ENCODE data around the gene ABCG4.
A peak's percentile ranks its signal among the peaks of the same experiment; 100 is the strongest.
"Not testable (repeated sequence)": the region's sequence is repeated elsewhere in the genome, so short reads cannot be mapped to it uniquely, and the experiment has no call there.

The ABCG4 gene

DNA sequence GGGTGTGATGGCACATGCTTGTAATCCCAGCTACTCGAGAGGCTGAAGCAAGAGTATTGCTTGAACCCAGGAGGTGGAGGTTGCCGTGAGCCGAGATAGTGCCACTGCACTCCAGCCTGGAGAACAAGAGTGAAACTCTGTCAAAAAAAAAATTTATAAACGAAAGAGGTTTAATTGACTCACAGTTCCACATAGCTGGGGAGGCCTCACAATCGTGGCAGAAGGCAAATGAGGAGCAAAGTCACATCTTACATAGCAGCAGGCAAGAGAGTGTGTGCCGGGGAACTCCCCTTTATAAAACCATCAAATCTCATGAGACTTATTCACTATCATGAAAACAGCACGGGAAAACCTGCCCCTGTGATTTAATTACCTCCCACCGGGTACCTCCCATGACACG lies 35.5 kb downstream of the ABCG4 start:
- DNase-seq (ENCODE audit: low read depth), result not testable (repeated sequence)

DNA sequence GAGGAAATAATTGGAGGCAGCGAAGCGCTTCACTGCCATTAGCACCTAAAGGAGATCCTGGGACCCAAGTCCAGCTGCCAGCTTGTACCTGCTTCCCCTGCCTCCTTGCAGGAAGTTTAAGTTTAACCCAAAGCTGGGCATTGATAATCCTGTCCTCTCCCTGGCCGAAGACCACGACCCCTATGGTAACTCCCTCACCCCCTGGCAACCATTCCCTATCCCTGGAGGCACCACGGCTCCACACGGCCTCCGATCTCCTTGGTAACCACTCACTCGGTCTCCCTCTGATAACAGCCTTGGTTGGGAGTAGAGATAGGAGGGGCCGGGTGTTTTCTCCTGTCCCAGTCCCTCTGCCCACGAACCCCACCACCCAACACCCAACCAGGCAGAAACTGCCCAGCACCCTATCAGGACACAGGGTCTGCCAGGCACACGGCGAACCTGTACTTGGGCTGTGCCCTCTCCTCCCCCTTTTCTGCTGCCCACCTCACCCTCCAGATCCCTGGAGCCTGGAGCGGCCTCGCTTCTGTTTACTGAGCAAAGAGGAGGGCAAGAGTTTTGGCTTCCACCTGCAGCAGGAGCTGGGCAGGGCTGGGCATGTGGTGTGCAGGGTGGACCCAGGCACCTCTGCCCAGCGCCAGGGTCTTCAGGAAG lies 37.3 kb downstream of the ABCG4 start:
- DNase-seq (ENCODE audit: low read depth), result no peak

DNA sequence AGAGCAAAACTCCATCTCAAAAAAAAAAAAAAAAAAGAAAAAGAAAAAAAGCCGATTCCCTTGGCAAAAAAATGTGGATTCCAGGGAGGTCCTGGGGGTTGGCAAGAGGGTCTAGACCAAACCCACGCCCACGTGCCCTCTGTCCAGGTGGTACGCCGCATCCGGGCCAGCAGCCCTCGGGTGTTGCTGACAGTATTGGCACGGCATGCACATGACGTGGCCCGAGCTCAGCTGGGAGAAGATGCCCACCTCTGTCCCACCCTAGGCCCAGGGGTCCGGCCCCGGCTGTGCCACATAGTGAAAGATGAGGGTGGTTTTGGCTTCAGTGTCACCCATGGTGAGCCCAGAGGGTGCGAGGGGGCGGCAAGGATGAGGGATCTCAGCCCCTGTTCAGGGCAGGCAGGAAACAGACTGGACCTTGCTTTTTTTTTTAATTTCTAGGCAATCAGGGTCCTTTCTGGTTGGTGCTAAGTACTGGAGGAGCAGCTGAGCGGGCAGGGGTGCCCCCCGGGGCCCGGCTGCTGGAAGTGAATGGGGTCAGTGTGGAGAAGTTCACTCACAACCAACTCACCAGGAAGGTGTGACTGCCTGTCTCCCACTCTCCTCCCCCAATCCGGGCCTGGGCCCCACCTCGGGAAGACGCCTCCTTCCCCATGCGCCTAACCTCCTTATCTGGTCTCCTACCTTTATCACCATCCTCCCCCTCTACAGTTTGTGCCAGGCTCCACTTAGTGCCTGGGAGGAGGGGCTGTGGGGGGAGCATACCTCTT lies 38.5 kb downstream of the ABCG4 start:
- no peak for DNase-seq (ENCODE audit: low read depth)

DNA sequence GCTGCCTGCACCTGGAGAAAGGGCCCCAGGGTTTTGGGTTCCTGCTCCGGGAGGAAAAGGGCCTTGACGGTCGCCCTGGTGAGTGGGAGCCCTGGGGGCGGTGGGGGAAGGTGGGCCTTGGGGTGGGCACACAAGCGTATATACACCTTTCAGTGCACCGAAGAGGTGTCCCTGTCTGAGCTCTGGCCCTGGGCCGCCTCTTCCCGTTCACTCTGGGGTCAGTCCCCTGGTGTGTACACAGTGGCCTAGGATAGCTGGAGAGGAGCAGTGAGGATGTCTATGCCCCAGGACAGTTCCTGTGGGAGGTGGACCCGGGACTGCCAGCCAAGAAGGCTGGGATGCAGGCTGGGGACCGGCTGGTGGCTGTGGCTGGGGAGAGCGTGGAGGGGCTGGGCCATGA lies 39.2 kb downstream of the ABCG4 start:
- DNase-seq (ENCODE audit: low read depth), result no peak

DNA sequence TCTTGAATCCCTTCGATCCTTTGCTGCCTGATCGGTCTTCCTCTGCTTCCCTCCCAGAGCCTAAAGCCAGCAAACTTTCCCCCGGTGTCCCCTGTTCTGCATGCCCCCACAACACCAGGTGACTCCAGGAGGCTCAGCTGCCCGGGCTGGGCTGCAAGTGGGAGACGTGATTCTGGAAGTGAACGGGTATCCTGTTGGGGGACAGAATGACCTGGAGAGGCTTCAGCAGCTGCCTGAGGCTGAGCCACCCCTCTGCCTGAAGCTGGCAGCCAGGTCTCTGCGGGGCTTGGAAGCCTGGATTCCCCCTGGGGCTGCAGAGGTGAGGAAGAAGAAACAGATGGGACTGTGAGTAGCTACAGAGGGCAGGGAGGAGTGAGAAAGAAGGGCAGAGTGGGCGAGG lies 40.0 kb downstream of the ABCG4 start:
- DNase-seq (ENCODE audit: low read depth), result no peak

DNA sequence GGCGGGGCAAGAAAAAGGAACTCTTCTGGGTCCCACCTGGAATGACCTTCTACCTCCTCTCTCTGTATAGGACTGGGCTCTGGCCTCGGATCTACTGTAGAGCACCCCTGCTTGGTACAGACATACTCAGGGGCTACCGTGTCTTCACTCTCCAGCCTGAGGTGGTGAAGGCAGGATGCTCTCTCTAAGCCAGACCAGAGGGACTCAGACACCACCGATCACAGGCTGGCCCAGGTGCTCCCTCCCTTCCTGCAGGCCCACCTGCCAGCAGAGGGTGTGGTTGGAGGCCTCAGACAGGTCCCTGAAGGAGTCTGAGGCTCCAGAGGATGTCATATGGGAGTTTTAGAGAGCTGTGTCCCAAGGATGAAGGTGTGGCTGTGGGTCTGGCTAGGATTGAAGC lies 40.5 kb downstream of the ABCG4 start:
- no peak for DNase-seq (ENCODE audit: low read depth)

DNA sequence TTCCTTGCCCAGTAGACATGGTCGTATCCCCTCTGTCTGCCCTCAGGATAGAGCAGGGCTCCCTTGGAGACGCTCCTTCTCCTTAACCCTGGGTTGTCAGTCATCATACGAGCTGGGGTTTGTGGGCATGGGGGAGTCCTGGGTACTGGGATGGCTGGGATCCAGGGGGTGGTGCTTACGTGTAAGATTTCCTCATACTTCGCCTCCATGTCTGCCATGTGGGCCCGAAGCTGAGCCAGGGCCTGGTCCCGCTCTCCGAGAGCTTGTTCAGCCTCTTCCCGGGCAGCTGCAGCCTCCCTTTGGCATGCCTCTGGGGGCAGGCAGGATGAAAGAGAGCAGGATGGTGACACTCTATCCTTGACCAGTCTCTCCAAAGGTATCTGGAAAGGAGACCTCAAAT lies 41.7 kb downstream of the ABCG4 start:
- DNase-seq (ENCODE audit: low read depth), result no peak

DNA sequence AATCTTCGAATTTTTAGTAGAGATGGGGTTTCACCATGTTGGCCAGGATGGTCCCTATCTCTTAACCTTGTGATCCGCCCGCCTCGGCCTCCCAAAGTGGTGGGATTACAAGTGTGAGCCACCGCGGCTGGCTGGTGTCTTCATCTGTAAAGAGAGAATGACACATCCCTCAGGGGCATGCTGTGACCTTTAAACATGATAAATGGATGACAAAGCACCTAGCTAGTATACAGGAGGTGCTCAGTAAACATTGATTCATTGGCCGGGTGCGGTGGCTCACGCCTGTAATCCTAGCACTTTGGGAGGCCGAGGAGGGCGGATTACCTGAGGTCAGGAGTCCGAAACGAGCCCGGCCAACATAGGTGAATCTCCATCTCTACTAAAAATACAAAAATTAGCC lies 42.4 kb downstream of the ABCG4 start:
- DNase-seq (ENCODE audit: low read depth), result not testable (repeated sequence)

DNA sequence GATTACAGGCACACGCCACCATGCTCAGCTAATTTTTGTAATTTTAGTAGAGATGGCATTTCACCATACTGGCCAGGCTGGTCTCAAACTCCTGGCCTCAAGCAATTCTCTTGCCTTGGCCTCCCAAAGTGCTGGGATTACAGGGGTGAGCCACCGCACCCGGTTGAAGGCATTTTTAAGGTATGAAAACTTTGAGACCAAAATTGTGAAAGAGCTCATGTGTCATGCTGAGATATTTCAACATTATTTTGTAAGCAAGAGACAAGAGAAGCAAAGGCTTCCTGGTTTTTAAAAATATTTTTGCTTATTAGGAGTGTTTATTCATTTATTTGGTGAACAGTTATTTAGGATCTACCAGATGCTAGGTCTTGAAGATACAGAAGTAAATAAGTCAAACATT lies 43.3 kb downstream of the ABCG4 start:
- DNase-seq (ENCODE audit: low read depth), result no peak

DNA sequence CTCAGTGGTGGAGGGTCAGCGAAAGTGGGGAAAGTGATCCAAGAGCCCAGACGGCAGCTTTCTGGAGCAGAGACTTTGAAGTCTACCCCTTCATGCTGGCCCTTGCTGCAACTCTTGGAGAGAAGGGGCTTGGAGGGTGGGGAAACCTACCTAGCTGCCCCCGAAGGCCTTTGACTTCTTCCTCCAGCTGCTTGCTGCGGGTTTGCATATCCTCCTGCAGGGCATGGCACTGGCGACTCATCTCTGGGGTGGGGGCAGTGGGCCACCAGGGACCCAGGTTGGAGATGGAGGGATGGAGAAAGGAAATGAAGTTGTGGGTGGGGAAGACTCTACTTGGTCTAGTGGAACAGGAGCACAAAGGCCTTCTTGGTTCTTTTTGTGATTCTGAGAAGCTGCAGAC lies 44.1 kb downstream of the ABCG4 start:
- DNase-seq (ENCODE audit: low read depth), result no peak

DNA sequence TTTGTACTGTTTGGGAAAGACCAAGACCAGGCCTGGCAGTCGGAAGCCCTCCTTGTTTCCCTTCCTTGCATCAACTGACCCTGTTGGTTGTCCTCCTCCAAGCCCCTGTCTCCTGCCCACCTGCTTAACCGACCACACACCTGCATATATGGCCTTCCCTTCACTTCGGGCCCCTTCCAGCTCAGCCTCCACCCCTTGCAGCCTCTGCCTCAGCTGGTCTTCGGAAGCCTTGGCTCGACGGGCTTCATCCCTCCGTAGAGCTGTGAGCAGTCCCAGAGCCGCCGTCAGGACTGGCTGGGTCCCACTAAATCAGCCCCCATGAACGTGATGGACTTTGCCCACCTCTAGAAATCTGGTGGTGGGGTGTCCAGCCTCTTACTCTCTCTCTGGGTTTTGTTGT lies 44.8 kb downstream of the ABCG4 start:
- no peak for DNase-seq (ENCODE audit: low read depth)

DNA sequence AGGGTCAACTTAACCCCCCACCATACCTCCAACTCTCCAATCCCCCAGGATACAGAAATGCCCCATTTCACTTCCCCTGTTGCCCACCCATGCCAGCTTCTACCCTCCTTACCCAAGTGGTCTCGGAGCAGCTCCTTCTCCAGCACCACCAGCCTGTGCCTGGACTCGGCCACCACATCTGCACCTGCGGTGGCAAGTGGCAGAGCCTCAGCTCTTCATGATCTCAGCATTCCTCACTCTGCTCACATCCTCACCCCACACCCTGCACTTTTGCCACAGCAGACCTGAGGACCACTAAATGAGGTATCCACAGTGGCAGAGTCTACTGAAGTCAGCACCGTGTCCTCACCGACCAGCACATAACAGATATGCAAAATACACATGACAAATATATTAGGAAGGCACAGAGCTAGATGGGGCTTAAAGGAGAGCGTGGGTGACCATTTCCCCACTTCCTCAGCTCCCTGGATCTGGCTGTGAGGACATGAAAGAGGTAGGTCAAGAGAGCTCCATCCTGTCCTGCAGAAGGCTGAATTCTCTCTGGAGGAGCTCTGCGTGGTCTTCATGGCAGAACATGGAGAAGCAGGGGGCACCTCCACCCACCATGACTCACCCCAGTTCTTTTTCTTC lies 46.1 kb downstream of the ABCG4 start:
- no peak for DNase-seq (ENCODE audit: low read depth)

DNA sequence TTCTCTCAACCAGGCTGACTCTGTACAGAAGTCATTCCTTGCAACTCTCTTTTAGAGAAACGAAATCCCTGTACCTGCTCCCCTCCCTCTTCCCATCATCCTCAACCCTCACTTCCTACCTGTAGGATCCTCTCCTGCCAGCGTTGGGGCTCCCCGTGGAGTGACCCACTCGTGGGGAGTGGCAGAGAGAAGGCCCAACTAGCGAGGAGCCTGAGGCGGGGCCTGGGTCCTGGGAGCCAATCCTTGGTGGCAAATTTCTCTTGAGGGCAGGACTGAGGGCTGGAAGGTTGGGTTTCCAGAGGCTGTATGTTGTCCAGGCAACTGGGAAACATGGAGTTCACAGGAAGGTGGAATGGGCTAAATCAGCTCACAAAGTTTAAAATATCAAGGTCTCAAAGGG lies 46.8 kb downstream of the ABCG4 start:
- DNase-seq (ENCODE audit: low read depth), result no peak

DNA sequence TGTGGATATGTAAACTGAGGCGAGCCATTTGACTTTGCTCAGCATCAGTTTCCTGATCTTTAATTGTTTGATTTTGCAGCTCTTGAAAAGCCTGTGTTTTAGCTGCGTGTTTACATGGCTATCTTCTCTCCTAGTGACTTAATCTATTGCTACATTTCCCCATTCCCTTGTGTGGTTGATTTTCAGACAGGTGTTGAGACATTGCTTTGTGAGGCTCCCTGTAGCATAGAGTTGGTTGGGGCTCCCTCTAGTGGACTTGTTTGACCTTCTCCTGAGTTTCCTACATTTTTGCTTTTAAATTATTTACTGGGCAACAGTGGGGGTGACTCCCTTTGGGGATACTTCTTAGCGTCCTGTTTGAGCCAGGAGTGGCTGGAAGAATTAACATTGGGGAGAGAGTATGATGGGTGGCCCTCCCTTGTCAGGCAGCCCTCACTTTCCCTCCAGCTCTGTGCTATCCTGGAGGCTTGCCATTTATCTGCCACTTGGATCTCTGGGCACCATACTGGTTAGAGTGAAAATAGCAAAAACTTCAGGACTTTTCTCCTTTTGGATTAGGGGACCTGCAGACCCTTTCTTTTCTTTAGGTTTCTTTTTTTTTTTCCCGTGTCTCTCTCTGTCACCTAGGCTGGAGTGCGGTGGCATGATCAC lies 48.1 kb downstream of the ABCG4 start:
- DNase-seq (ENCODE audit: low read depth), result peak; percentile 41

DNA sequence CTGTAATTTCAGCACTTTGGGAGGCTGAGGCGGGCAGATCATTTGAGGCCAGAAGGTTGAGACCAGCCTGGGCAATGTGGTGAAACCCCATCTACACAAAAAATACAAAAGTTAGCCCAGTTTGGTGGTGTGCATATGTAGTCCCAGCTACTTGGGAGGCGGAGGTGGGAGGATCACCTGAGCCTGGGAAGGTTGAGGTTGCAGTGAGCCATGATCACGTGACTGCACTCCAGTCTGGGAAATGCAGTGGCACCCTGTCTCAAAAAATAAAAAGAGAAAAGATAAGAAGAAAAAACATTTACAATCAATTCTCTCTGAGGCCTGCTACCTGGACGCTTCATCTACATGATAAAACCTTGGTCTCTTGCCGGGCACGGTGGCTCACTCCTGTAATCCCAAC lies 50.1 kb downstream of the ABCG4 start:
- DNase-seq (ENCODE audit: low read depth), result no peak

DNA sequence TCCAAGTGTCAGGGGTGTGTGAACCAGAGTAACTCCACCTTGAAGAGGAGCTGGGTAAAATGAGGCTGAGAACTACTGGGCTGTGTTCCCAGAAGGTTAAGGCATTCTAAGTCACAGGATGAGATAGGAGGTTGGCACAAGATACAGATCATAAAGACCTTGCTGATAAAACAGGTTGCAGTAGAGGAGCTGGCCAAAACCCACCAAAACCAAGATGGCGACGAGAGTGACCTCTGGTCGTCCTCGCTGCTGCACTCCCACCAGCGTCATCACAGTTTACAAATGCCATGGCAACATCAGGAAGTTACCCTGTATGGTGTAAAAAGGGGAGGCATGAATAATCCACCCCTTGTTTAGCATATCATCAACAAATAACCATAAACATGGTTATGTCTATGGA lies 52.4 kb downstream of the ABCG4 start:
- DNase-seq (ENCODE audit: low read depth), result not testable (repeated sequence)

DNA sequence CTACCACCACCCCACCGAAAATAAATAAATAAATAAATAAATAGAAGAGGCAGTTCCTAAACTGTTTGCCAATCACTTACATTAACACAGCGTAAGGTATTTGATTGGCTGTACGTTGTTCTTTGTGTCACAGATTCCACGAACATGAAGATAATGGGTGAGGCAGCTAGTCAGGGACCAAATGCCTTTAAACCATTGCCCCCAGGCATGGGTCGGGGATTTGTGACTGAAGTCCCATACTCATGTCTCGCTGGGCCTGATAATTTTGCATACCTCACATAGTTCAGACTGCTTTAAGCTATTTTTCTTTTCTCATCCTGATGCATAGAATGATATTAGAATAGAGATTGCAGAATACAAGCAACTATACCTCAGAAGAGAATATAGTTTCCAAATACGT lies 53.7 kb downstream of the ABCG4 start:
- no peak for DNase-seq (ENCODE audit: low read depth)

DNA sequence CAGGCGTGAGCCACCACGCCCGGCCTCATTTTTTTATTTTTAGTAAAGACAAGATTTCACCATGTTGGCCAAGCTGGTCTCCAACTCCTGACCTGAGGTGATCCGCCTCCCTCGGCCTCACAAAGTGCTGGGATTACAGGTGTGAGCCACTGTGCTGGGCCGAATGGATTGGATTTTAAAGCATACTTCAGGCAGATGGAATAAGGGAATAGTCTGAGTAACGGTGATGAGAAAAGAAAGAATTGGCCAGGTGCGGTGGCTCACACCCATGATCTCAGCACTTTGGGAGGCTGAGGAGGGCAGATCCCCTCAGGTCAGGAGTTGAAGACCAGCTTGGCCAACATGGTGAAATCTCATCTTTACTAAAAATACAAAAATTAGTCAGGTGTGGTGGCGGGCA lies 55.2 kb downstream of the ABCG4 start:
- DNase-seq (ENCODE audit: low read depth), result no peak

DNA sequence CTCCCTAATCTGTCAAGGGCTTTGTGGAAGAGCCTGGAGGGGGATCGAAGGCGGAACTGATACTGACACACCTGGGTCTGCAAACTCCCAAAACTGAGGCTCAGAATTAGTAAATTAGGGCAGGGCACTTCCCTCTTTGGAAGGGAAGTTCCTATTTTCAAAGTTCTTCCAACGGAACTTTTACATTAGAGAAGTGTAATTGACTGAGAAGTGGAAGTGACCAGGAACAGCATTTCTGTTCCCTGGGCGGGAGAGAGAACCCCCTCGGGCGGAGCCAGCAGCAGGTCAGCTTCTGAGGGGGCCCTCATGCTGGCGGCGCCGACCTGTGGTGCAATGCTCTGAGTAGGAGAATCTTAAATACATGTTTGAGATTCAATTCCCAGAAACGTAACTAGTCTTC lies 56.2 kb downstream of the ABCG4 start:
- no peak for DNase-seq (ENCODE audit: low read depth)

DNA sequence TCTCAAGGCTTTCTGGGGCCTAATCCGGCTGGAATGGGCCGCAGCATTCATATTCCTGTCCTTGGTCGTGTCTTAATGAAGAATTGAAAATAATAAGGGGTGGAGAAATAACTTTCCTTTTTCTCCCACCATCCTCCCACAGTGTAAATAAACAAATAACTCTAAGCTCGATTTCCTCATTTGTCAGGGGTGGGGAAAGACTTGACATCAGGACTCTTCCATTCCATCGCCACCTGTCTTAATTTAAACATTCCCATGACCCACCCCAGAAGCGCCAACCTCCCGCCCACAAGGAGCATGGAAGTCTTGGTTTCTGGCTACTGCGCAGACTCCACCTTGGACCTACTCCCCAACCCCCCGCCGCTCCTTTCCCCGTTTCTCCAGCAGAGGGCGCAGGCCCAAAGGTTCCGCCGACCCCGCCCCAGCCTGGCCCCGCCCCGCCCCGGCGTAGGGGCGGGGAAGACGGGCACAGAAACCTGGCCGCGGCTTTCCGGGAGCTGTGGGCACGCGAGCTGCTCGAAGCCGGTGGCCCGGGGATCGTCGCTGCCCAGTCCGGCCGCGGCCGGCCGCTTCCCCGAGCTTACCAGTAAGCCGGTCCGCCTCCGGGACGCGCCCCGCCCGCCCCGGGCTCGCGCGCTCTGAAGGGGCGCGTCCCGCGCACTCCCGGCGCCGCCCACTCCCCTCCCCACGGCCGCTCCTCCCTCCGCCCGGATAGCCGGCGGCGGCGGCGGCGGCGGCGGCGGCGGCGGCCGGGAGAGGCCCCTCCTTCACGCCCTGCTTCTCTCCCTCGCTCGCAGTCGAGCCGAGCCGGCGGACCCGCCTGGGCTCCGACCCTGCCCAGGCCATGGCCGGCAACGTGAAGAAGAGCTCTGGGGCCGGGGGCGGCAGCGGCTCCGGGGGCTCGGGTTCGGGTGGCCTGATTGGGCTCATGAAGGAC lies 57.0 kb downstream of the ABCG4 start, which contains the start of gene CBL:
Gene CBL, plus strand, starts transcription at position 766 of the 937 bp plus-strand sequence. Its CDS starts 79 bp downstream, at position 845.
- peak; percentile 96 for DNase-seq (ENCODE audit: low read depth)

DNA sequence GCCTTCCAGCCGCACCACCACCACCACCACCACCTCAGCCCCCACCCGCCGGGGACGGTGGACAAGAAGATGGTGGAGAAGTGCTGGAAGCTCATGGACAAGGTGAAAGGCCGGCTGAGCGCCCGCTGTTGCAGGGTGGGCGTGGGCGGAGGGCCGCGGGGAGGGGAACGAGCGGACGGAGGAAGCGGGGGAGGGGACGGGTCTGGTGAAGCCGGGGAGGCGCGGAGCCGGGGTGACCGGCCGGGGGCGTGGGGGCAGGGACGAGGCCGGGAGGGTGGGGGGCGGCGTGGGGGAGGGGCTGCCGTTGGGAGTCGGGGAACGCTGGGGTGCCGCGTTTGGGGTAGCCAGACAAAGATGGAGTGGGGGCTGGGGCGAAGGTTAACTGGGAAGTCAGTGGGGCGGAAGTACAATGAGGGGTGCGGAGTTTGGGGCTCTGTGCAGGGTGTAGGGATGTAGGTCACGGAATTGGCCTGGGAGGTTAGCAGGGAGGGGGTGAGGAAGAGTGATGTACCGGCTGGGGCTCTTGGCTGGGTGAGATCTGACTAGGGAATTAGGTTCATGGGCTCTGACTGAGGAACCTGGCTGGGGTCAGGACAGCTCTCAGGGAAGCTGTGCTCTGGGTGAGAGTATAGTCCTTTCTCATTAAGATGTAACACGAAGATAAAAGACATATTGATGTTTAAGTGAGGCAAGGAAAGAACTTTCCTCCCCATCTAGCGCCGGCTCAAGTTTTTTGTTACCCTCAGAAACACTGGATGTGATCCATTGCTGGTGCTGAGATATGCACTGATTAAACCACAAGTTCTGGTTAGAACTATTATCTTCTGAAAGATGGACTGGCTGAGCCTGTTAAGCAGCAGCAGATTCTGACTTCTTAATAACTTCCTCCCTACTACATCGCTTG lies 57.9 kb downstream of the ABCG4 start:
- peak; percentile 40 for DNase-seq (ENCODE audit: low read depth)
